PFSK-1 (cell line): ENCODE measurements around the gene AKT2.

ENCODE experiments used
- FOXP2 ChIP-seq: optimal IDR thresholded peaks from 2 replicates; pipeline ENCODE3; 2011; ENCODE audit warnings: borderline replicate concordance, control low read depth, inconsistent platforms; ENCODE audit not compliant: insufficient read depth; ENCODE audit errors: extremely low read length, extremely low read depth
- POLR2AphosphoS5 ChIP-seq: IDR thresholded peaks from 2 replicates; pipeline ENCODE4 v1.6.1; 2012; ENCODE audit warnings: low read depth, mild to moderate bottlenecking, control low read depth, low read length, moderate library complexity
- SIN3A ChIP-seq: IDR thresholded peaks from 2 replicates; pipeline ENCODE4 v1.6.1; 2012; ENCODE audit warnings: mild to moderate bottlenecking, low read length, moderate library complexity, borderline replicate concordance; ENCODE audit not compliant: insufficient read depth
- TAF1 ChIP-seq: IDR thresholded peaks from 2 replicates; pipeline ENCODE4 v1.6.1; 2012; ENCODE audit warnings: low read length, control low read depth, borderline replicate concordance; ENCODE audit not compliant: insufficient read depth
- TF ChIP-seq, protein P1 (sequence below), 2 experiments: IDR thresholded peaks; 2 replicates each; pipeline versions ENCODE4 v1.6.1 to v1.8.0; 2011 to 2012; ENCODE audit warnings: low read depth in 2 of 2, low read length in 2 of 2, control low read depth in 1 of 2, inconsistent platforms in 1 of 2, mild to moderate bottlenecking in 1 of 2, moderate library complexity in 1 of 2; ENCODE audit not compliant: insufficient read depth in 1 of 2

DNA sequence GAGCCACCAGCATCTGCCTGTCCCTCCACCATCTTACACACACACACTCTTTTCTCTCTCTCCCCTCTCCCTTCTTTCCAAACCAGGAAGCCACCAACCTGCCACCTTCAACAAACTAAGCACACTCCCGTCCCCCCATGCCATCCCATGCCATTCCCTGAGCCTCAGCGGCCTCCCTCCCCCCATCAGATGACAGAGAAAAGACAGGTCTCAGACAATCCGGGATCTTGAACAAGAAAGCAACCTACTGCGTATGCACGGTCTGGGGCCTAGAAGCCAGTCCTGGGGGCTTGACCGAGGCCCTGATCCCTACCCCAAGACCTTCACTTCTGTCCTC lies 19.4 kb downstream of the AKT2 start:
- TF ChIP-seq POLR2AphosphoS5 (no peak), SIN3A (no peak), FOXP2 (no peak), TAF1 (no peak)
- TF ChIP-seq, protein P1, sequence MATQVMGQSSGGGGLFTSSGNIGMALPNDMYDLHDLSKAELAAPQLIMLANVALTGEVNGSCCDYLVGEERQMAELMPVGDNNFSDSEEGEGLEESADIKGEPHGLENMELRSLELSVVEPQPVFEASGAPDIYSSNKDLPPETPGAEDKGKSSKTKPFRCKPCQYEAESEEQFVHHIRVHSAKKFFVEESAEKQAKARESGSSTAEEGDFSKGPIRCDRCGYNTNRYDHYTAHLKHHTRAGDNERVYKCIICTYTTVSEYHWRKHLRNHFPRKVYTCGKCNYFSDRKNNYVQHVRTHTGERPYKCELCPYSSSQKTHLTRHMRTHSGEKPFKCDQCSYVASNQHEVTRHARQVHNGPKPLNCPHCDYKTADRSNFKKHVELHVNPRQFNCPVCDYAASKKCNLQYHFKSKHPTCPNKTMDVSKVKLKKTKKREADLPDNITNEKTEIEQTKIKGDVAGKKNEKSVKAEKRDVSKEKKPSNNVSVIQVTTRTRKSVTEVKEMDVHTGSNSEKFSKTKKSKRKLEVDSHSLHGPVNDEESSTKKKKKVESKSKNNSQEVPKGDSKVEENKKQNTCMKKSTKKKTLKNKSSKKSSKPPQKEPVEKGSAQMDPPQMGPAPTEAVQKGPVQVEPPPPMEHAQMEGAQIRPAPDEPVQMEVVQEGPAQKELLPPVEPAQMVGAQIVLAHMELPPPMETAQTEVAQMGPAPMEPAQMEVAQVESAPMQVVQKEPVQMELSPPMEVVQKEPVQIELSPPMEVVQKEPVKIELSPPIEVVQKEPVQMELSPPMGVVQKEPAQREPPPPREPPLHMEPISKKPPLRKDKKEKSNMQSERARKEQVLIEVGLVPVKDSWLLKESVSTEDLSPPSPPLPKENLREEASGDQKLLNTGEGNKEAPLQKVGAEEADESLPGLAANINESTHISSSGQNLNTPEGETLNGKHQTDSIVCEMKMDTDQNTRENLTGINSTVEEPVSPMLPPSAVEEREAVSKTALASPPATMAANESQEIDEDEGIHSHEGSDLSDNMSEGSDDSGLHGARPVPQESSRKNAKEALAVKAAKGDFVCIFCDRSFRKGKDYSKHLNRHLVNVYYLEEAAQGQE (IDR thresholded peaks at IDR 0.05; ENCODE audit: insufficient read depth in 1 of 2, low read depth in 2 of 2, low read length in 2 of 2): no peak
